HG03025 (cell line): ENCODE data around the gene LMF2.
"Not testable (repeated sequence)": the region's sequence is repeated elsewhere in the genome, so short reads cannot be mapped to it uniquely, and the experiment has no call there.

Experiments used
- ATAC-seq: cut with Tn5 transposase; IDR thresholded peaks from one replicate; pipeline ENCODE4 v1.9.1; 2021; ENCODE audit warnings: mild to moderate bottlenecking, moderate library complexity; ENCODE audit not compliant: unreplicated experiment, low FRiP score

Gene LMF2

DNA sequence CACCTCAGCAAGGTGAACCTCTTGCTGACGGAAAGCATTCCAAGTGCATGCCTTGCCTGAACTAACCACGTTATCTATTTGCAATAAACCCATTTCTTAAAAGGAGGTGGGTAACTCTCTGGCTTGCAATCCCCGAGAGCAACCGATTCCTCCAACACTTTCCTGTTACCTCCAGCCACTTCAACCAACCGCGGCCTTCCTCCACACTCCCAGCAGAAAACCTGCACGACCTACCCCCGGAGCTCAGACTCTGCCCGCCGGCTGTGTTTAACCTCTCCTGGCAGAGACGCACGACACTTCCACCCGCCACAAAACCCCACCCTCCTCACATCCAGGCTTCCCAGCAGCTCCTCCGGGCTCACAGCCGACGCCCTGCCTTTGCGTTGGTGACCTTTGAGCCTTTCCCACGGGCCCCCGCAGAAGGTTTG lies 17.2 kb upstream of the LMF2 start:
- no peak for ATAC-seq

DNA sequence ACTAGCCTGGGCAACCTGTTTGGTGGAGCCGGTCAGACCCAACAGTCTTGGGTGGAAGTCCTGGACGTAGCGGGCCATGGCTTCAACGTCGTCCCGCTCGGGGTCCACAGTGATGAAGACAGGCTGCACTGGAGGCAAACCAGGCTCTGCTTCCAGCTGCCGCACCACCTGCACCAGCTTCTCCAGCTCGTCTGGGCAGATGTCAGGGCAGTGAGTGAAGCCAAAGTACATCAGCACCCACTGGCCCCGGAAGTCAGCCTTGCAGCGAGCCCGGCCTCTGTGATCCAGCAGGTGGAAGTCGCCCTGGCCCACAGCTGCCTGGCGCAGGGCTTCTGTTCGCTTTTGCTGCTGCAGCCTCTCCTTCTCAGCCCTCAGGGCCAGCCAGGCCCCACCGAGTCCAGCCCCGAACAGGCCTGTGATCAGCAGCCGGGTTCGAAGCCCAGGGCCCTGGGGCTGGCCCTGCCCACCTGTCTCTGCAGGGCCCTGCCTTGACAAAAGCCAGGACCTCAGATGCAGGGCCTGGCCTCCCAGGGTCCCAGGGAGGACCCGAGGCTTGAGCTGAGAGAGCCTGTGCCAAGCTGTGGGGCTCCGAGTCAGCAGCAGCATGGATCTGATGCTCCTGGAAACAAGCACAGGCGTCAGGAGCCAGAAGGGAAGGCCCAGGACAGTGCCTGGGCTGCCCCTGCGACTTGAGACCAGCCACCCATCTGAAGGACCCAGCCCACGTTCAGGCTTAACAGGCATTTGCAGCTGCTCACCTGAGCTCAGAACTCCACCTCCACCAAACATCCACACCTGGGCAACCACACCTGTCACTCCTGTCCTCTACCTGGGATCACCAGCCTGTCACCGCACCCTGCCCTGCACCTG lies 16.5 kb upstream of the LMF2 start:
- no peak for ATAC-seq

DNA sequence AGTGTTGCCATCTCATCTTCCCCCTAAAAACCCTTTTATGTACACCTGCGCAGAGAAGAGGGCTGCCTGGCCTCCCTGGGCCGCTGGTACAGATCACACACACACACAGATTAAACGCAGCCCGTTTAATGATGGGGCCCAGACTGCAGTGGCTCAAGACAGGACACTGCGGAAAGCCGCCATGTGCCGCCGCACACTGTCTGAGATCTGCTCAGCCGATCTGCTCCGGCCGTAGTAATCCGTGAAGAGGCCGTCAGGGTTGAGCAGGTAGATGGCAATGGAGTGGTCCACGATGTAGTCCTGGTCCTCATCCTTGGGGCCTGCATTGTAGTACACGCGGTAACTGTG lies 15.9 kb upstream of the LMF2 start:
- ATAC-seq = no peak

DNA sequence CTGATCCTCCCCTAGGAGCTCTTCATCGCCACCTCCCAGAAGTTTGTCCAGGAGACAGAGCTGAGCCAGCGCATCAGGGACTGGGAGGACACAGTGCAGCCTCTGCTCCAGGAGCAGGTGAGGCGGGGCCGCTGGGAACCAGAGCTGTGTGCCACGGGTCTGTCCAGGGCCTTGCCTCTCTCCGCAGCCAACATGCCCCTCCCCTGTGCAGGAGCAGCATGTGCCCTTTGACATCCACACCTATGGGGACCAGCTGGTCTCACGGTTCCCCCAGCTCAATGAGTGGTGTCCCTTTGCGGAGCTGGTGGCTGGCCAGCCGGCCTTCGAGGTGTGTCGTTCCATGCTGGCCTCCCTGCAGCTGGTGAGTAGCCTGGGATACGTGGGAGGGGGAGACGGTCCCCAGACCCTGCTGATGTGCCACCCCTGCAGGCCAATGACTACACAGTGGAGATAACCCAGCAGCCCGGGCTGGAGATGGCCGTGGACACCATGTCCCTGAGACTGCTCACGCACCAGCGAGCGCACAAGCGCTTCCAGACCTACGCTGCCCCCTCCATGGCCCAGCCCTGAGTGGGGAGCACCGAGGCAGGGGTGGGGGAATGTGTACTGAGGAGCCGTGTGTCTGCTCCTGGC lies 15.4 kb upstream of the LMF2 start:
- ATAC-seq = no peak

DNA sequence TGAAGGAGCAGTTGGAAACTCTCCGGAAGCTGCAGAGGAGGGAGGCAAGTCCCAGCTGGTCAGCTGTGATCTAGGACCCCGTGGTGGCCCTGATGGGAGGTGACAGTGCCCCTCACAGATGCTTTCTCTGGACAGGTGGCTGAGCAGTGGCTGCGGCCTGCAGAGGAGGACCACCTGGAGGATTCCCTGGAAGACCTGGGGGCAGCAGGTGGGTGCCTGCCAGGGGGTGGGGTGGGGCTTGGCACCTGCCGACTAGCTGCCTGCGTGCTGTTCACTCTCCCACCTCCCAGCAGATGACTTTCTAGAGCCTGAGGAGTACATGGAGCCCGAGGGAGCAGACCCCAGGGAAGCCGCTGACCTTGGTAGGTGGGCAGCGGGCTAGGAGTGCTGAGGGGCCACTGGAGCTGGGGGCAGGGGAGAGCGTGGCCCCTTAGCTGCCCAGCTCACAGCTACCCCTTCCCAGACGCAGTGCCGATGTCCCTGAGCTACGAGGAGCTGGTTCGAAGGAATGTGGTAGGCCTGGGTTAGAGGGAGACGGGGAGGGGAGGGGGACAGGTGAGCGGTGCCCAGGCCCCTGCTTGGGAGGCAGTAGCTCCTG lies 14.8 kb upstream of the LMF2 start:
- no peak for ATAC-seq

DNA sequence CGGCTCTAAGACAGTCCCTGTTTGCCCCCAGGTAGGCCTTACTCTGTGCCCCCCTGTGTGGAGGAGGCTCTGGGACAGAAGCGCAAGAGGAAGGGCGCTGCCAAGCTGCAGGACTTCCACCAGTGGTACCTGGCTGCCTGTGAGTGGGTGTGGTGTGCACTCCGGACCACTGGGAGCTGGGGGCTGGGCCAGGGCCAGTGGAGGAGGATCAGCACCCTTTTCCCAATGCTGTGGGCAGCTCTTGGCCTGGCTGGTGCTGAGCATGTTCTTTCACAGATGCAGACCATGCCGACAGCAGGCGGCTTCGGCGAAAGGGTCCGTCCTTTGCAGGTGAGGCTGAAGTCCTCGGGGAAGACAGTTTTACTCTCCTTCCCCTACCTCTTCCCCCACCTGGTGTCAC lies 14.2 kb upstream of the LMF2 start:
- no peak for ATAC-seq

DNA sequence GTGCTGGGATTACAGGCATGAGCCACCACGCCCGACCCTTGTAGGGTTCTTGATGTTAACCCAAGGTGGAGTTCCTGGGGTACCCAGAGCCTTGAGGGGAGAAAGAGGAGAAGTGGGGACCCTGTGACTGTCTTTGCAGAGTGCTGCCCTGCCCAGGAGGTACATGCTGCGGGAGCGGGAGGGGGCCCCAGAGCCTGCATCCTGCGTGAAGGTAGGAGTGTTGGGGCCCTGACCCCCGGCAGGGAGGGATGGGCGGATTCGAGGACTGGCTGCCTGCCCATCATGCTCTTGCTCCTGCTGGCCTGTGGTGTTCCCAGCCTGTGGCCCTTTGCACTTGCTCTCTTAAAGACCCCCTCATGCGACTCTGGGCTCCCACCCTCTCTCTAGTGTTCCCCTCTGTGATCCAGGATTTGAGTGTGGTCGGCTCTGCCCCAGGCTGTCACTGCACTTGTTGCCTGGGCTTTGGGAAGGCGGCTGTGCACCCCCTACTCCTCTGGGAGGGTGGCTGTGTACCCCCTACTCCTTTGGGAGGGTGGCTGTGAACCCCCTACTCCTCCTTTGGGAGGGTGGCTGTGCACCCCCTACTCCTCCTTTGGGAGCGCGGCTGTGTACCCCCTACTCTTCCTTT lies 13.4 kb upstream of the LMF2 start:
- ATAC-seq = no peak

DNA sequence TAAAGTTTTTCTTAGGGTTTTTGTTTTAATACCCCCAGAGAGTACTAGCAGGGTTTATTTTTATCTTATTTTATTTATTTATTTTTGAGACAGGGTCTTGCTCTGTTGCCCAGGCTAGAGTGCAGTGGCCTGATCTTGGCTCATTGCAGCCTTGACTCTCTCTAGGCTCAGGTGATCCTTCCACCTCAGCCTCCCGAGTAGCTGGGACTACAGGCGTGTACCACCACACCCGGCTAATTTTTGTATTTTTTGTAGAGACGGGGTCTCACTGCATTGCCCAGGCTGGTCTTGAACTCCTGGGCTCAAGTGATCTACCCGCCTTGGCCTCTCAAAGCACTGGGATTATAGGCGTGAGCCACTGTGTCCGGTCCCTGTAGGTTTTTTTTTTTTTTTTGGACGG lies 12.7 kb upstream of the LMF2 start:
- ATAC-seq = not testable (repeated sequence)

DNA sequence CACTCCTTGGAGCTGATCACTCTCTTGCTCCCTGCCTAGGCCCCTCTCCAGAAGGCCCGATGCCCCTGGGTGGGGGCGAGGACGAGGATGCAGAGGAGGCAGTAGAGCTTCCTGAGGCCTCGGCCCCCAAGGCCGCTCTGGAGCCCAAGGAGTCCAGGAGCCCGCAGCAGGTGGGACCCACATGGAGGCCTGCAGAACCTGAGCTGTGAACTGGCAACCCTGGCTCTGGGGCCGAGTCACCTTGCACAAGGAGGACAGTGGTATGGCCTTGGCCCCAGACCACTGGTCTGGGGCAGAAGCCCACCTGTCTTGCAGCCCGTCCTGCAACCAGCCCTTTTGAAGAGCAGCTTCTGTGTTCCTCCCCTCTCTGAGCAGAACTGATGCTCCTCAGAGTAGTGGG lies 11.6 kb upstream of the LMF2 start:
- ATAC-seq = no peak

DNA sequence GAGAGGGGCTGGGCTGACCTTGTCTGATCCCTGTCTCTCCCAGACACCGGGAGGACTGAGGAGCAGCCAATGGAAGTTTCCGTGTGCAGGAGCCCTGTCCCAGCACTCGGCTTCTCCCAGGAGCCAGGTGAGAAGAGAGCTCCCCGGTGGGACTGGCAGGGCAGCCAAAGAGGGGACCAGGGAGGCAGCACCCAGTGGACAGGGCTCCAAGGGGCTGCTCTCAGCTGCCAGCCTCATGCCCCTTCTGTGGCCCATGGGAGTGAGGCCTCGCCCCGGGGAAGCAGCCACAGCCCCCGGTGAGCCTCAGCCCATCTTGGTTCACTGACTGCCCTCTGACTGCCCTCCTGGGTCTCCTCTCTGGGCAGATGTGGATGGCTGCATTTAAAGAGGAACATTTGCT lies 11.1 kb upstream of the LMF2 start:
- ATAC-seq = no peak

DNA sequence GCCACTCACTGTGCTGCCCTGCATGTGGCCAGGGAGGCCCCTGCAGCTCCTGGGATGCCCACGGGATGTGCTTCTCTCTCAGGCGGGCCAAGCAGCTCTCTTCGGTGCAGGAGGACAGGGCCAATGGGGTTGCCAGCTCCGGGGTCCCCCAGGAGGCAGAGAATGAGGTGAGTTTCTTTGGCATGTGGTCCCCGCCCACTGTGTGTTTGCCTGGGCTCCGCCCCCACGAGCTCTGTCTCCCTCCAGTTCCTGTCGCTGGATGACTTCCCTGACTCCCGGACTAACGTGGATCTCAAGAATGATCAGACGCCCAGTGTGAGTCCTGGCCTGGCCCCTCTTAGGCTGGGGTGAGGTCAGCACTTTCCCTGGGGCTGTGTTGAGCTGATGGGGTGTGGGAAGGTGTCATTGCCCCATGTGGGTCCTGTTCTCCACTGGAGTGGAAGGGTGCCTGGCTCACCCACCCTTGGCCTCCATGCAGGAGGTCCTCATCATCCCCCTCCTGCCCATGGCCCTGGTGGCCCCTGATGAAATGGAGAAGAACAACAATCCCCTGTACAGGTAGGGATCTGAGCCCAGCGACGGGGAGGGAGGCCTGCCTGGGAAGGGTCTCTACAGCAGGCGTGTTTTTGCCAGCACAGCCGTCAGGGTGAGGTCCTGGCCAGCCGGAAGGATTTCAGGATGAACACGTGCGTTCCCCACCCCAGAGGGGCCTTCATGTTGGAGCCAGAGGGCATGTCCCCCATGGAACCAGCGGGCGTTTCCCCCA lies 10.2 kb upstream of the LMF2 start:
- no peak for ATAC-seq

DNA sequence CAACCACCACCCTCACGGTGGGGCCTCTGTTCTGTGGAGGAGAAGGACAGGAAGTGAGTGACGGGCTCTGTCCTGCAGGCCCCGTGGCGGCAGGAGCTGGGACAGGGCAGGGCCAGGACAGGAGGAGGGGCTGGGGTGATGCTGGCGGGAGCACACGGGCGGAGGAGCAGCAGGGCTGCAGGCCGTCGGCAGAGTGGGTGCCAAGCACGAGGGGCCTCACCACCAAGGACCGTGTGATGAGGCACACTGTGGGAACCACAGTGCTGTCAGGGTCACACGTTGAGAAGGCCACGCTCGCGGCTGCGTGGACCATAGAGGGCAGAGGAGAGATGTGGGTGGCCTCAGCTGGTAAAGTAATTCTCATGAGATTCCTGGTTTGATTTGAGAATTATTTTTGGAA lies 9.4 kb upstream of the LMF2 start:
- ATAC-seq = no peak

DNA sequence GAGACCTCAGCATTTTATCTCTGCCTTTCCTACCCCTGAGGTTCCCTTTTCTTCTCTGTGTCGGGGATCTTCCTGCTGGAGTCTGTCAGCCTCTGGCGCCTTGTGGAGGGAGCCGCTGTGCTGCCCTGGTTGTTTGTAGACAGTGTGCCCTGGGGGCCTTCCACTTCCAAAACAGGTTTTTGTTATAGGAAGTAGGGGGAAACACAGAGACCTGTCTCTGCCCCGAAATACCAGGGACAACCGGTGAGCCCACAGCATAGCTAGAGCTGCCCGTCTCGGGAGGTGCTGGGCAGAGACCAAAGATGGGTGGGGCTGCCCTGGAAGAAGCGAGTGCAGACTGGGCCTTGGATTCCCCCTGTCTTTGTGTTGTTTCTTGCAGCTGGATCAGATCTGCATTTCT lies 8.6 kb upstream of the LMF2 start:
- ATAC-seq = no peak

DNA sequence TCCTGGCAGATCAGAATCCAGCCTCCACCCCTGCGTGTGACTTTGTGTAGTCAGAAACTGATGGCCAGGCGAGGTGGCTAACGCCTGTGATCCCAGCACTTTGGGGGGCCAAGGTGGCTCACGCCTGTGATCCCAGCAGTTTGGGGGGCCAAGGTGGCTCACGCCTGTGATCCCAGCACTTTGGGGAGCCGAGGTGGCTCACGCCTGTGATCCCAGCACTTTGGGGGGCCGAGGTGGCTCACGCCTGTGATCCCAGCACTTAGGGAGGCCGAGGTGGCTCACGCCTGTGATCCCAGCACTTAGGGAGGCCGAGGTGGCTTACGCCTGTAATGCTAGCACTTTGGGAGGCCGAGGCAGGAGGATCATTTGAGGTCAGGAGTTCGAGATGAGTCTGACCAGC lies 5.7 kb upstream of the LMF2 start:
- ATAC-seq = no peak

DNA sequence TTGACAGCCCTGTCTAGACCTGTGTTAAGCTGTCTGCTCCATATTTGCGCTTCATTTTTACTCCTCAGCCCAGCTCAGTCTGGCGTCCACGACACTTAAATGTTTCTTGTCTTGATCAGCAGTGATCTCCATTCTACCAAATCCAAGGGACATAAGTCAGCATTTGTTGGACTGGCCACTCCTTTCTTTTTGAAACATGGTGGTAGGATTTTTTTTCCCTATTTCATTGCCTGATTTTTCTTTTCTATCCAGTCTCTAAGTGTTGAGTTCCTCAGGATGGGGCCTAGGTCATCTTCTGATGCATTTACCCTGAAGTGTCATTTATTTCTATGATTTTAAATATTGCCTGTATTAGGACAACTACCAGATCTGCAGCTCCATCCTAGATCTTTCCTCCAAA lies 1.4 kb upstream of the LMF2 start:
- ATAC-seq = no peak

DNA sequence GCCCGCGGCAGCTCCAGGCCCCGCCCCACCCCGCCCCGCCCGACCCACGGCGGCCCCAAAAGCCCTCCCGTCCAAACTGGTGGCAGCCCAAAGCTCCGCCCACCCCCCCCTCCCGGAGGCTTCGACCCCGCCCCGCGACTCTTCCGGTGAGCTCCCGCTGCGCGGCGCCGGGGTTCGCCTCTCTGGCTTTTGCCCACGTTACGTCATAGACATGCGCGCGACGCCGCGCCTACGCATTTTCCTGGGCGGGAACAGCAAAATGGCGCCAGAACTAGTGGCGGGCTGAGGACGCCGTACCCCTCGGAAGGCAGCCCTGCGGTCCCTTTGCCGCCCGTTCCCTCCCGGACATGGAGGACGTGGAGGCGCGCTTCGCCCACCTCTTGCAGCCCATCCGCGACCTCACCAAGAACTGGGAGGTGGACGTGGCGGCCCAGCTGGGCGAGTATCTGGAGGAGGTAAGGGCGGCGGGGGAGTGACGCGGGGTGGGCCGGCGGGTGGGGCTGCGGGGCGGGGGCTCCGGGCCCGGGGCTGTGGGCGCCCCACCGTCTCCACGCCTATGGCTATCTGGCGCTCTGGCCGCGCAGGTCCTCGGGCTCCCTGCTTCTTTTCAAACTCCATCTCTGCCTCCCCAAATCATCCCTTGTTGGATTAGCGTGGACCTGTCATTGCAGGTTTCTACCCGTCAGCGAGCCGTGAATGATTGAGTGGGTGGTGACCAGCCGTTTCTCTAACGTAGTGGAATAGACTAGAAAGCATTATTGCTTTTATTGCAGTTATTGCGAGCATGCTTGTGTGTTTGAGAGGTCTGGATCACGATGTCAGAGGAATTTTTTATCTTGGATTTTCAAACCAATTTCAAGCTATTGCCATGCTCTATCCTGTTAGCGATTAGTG lies 736 bp upstream of the LMF2 start, which contains the start of gene NCAPH2:
Gene NCAPH2, plus strand, starts transcription at position 234 of the 894 bp plus-strand sequence. Its CDS starts 114 bp downstream, at position 348.
- ATAC-seq = peak; percentile 71

DNA sequence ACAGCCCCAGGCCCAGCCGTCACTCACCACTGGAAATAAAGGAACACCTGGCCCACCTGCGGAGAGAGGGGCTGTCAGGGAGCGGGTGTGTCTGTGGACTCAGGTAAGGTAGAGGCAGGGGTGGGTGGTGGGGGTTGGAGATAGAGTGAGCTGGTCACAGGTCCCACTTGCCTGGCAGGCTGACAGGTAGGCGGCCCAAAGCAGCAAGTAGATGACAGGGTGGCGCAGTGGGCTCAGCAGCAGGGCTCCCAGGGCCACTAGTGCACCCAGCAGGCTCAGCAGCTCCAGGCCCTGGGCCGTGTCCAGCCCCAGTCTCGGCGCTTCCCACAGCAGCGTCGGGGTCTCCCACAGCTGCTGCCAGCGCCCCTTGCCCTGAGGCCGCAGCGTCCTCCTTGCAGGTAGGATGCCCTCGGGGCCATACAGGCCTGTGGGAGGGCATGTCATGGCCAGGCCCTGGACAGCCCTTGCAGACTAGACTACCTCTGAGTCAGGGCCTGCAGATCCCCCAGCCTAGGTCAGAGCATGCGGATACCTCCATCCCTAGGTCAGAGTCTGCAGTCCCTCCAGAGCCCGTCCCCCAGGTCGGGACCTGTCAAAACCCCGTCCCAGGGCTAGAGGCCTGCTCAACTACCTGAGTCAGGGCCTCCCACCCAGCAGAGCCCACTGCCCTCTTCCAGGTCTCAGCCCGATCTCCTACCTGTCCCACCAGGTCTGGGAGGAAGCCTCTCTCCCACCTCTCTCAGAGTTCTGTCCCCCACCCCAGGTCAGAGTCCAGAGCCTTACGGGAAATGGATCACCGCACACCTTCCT lies 686 bp downstream of the LMF2 start:
- no peak for ATAC-seq

DNA sequence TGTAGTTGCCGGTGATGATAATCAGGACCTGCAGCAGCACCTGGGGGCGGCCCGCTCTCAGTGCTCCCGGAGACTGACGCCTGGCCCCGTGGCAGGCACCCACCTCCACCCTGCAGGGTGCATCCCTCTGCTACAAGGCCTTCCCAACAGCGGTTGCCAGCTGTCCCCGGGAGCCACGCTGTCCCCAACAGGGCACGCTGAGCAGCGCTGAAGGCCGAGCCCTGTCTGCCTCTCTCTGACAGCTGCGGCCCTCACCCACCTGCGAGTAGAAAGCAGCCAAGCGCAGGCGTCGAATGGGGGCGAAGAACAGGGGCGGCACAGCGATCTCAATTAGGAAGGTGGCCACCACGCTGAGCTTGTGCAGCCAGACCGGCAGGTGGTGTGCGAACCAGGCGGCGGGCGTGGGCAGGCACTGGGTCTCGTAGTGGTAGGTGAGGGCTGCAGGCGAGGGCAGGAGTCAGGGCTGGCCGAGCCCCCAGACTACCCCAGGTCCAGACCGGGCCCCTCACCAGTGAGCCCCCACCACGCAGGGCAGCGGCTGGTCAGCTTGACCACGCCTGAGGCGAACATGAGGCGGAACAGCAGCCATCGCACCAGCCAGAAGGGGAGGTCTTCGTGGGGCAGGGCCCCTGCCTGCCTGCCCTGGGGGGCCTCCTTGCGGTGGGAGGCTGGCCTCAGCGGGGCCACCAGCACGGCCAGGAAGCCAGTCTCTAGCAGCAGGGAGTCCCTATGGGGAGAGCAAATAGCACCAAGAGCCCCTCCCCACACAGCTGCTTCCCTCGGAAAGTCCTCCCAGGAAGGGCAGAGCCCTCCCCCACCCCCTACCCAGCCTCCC lies 1.5 kb downstream of the LMF2 start:
- ATAC-seq = no peak
